Esophagus muscularis mucosa (tissue), 3 donors: ENCODE data around the gene ORMDL3.

Source experiments
- POLR2A ChIP-seq: fragments of 450-650 bp; IDR thresholded peaks from one replicate; pipeline ENCODE4 v1.6.1; 2017; ENCODE audit warnings: antibody characterized with exemption, moderate library complexity, mild to moderate bottlenecking, low read depth
- TF ChIP-seq, protein P1 (sequence below), 3 experiments: fragments of 200-600 bp in 2 of 3; fragments of 450-650 bp in 1 of 3; sonication (generic) in 2 of 3; IDR thresholded peaks; one replicate each; pipeline ENCODE4 v1.5.1; 2017 to 2019; ENCODE audit warnings: antibody characterized with exemption in 3 of 3, mild to moderate bottlenecking in 2 of 3, moderate library complexity in 1 of 3

- TF ChIP-seq, protein P1, sequence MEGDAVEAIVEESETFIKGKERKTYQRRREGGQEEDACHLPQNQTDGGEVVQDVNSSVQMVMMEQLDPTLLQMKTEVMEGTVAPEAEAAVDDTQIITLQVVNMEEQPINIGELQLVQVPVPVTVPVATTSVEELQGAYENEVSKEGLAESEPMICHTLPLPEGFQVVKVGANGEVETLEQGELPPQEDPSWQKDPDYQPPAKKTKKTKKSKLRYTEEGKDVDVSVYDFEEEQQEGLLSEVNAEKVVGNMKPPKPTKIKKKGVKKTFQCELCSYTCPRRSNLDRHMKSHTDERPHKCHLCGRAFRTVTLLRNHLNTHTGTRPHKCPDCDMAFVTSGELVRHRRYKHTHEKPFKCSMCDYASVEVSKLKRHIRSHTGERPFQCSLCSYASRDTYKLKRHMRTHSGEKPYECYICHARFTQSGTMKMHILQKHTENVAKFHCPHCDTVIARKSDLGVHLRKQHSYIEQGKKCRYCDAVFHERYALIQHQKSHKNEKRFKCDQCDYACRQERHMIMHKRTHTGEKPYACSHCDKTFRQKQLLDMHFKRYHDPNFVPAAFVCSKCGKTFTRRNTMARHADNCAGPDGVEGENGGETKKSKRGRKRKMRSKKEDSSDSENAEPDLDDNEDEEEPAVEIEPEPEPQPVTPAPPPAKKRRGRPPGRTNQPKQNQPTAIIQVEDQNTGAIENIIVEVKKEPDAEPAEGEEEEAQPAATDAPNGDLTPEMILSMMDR (IDR thresholded peaks at IDR 0.05), result no peak
- no peak for TF ChIP-seq POLR2A
These were observed 19.3 kb upstream of the ORMDL3 start for GRCh38 chr17:39946551-39947330.
